ENCODE results near the gene GIPC2.
A peak's percentile ranks its signal among the peaks of the same experiment; 100 is the strongest.
"Not testable (repeated sequence)": the region's sequence is repeated elsewhere in the genome, so short reads cannot be mapped to it uniquely, and the experiment has no call there.

GIPC2 gene

GRCh38 chr1:78101051-78101450 is 55.3 kb downstream of the GIPC2 start:
- FAIRE-seq = no peak

GRCh38 chr1:78101514-78101913 is 55.7 kb downstream of the GIPC2 start:
- no peak for FAIRE-seq

GRCh38 chr1:78102082-78102481 is 56.3 kb downstream of the GIPC2 start:
- no peak for FAIRE-seq

DNA sequence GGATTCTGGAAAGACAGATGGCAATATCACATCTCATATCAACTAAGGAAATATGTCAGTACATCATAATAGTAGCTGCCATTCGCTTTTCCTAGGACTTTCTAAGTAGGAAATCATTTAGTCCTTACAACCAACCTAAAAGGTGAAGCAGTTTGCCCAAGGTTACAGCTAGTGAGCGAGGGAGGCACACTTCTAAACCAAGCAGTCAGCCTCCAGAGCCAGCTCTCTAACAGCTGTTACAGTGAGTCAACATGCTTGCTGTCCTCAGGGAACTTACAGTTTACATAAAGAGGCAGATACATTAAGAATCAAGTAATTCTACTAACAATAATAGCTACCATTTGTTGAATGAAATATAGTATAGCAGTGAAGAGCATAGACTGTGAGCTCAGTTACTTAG is 57.1 kb downstream of the GIPC2 start:
- FAIRE-seq = no peak

DNA sequence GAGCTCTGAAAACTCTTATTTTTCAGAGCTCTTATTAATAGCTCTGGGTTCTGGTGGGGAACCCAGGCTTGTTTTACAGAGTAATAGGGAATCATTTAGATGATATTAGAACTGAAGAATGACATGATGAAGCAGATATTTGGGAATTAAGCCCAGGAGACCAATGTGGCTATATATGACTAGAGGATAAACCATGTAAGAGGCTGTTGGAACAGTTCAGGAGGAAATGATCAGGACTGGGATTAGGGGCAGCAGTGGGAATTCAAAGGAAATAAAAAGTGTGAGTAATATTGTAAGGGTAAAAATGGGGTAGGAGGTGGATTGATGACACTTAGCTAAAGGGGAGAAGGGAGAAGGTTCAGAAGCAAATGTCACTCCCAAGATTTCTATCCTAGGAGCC is 58.6 kb downstream of the GIPC2 start:
- no peak for FAIRE-seq

GRCh38 chr1:78109659-78110058 is 63.9 kb downstream of the GIPC2 start:
- FAIRE-seq = not testable (repeated sequence)

- FAIRE-seq = no peak
Observed at GRCh38 chr1:78113156-78113916, 67.6 kb downstream of the GIPC2 start.

GRCh38 chr1:78114034-78114956 is 68.5 kb downstream of the GIPC2 start:
- peak; percentile 92 for FAIRE-seq

GRCh38 chr1:78120485-78120884 is 74.7 kb downstream of the GIPC2 start:
- FAIRE-seq = not testable (repeated sequence)

GRCh38 chr1:78121710-78122109 is 75.9 kb downstream of the GIPC2 start:
- FAIRE-seq = no peak

- no peak for FAIRE-seq
Observed at GRCh38 chr1:78122389-78122788, 76.6 kb downstream of the GIPC2 start.

- no peak for FAIRE-seq
Observed at GRCh38 chr1:78126506-78126905, 80.7 kb downstream of the GIPC2 start.

- no peak for FAIRE-seq
Observed at GRCh38 chr1:78132174-78132947, 86.6 kb downstream of the GIPC2 start.

DNA sequence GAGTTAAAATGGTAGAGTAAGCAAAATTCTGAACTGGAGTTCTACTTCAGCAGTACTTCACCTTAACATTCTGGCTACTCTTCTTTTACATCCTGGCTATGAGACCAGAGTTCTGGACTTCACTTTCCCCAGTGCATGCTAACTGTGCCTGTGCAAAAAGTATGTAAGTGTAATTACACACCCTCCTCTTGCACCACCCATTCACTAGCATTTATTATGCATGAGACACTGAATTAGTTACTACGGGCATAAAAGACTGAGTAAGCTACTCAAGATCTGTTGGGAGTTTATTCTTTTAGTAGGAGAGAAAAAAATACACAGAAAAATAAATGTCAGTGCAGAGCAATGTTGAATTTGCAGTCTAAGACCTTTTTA is 87.2 kb downstream of the GIPC2 start:
- no peak for FAIRE-seq

DNA sequence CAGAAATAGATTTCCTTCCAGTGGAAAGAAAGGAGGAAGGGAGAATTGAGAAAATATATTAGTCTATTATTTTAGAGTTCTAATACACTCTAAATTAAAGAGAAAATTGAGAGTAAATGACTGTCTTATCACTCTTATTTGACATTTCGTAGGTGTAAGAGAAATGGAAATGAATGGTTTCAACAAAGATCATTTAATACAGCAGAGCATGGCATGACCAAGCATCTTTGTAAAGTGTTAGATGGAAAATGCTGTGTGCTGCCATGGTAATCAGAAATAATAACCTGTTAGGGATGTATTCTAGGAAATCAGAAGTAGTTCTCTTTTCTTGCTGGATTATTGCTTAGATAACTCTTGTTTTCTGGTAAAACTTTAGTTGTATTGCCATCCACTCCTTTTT is 90.9 kb downstream of the GIPC2 start:
- FAIRE-seq = no peak

DNA sequence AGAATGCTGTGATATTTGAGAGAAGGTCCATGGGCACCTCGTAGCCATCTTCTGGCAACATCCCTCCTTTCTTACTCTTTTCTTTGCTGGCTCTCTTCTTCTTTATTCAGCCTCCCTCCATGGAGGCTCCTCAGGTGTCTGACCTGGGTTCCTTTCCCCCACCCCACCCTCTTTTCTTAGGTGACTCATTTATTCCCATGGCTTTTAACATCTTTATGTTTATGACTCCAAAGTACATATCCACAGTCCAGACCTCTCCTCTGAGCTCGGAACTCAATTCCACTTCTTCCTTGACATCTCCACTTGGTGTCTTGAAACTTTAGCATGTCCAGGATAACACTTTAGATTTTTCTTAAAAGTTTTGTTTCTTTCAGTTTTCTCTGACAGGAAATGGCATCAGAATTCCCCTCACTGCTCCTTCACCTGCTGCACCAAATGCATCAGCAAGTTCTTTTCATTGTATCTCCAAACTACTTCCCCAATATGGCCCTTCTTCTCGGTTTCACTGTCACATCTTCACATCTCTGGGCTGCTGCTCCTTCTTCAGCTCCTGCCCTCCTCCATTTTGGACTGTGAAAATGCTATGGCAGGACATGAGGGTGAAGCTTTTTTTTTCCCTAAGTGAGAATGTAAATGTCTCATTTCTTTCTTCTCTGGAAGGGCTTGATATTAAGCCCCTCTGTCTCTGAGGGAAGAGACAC is 95.9 kb downstream of the GIPC2 start:
- no peak for FAIRE-seq

DNA sequence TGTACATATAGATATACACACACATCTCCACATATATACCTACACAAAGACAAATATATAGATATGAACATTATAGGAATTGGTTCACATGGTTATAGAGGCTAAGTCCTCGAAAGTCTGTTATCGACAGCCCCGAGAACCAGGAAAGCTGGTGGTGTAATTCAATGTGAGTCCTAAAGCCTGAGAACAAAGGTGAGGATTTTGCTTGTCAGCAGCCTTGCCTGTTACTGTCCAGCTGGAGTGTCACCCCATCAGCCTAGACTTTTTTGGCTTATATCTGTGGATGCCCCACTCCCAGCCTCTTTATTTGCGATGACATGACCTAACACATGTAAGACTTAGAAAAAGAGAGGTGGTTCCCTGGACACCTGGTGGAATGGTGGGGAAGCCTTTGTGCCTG is 97.0 kb downstream of the GIPC2 start:
- FAIRE-seq = no peak

GRCh38 chr1:78143152-78143551 is 97.4 kb downstream of the GIPC2 start:
- no peak for FAIRE-seq

DNA sequence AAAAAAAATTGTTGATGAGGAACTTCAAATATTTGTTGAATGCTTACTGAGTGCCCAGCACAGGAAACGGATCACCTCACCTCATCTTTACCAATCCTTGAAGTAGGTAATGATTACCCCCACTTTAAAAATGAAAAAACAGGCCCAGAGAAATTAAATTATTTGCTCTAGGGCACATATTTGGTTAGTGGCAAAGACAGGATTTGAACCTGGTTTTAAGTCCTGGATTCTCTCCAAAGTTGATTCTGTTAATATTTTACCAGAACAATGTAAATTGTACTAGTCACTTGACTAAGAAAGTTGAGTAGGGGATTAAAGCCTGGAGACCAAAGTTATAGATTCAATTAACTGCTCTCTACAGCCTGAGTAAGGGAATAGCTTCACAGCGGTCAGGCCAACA is 97.9 kb downstream of the GIPC2 start:
- FAIRE-seq = no peak

DNA sequence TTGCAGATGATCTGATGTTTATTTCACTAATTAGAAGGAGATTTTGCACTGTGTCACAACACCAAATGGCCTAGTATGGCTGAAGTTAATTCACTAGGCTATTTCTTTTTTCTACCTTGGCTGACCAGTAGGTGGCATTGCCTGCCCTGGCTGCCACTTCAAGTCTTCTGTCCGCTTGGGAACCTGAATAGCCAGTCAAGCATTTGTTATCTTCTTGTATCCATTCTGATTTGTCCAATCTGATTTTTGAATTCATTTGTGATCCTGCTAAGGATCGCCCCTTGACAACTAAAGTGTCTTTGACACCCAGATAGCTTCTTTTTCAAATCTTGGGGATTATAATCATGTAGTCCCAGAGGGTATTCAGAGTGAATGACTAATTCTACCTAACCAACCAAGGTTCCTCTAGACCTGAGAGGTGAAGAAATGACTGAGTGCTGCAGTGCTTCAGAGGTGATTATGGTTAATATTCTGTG is 99.4 kb downstream of the GIPC2 start:
- FAIRE-seq = peak; percentile 99

DNA sequence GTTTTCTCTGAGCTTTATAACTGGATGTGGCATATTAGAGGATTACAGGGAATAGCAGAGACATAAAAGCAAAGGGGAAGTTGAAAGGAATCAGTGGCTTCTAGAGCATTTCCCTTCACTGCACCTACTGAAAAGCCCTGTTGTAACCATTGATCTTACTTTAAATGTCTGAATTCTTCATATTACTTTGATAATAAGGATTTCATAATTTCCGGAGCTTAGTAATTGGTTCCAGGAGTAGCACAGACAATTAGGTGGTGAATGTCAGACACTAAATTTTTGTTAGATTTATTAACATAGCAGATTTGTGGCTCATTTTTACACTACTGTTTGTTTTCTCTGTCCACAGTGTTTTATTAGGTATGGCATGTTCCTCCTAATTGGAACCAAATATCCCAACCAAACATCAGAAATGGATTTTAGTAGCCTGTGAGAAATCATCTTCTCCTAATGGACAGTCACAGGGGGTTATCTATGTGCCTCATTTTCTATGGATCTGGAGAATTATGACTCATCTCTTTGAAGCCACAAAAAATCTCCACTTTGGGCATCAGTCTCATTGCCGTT is 100.5 kb downstream of the GIPC2 start:
- FAIRE-seq = no peak

DNA sequence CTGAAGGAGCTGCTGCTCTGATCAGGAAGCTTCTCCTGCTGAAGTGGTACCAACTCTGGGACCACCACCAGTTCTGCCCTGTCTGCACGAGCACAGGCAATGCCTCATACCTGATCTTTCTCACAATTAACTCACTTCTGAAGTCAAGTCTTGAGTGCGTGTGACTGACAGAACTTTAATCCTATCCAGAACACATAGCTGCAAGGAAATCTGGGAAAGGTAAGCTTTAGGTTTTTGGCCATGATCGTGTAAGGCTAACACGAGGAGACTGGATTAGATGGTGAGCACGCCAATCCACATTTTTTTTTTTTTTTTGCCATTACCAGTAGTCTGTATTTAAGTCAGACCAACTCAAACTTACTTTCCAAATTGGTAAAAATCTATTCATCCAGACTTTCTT is 101.3 kb downstream of the GIPC2 start:
- FAIRE-seq = no peak

Data from islet of Langerhans (tissue), 1 donor.